Stimulated activated naive CD8-positive, alpha-beta T cell treated with anti-CD3 and anti-CD28 coated beads, Interleukin-15, amount 100 ng/mL, for 72 hours (primary cell): ENCODE measurements around the gene TWIST2.

ENCODE experiments used
- ATAC-seq: fragments of 150-1000 bp; cut with Tn5 transposase; 2 replicates; pipeline ENCODE4 v1.10.0; 2021; ENCODE audit warnings: mild to moderate bottlenecking, moderate library complexity
- DNase-seq, 2 donors: peaks; one replicate each; pipeline ENCODE4 v3.0.0; 2021 to 2022
- H3K27ac Mint-ChIP-seq, 2 donors: one replicate each; pipeline ENCODE4 v1.8.0; 2022; ENCODE audit warnings: mild to moderate bottlenecking in 2 of 2, mixed read lengths in 2 of 2, moderate library complexity in 2 of 2
- H3K27me3 Mint-ChIP-seq: one replicate; pipeline ENCODE4 v1.8.0; 2022; ENCODE audit warnings: mixed read lengths
- H3K4me1 Mint-ChIP-seq: one replicate; pipeline ENCODE4 v1.8.0; 2022; ENCODE audit warnings: mild to moderate bottlenecking, mixed read lengths
- H3K4me3 Mint-ChIP-seq, 2 donors: one replicate each; pipeline ENCODE4 v1.8.0; 2022; ENCODE audit warnings: mild to moderate bottlenecking in 2 of 2, mixed read lengths in 2 of 2, moderate library complexity in 1 of 2
- H3K9me3 Mint-ChIP-seq, 2 donors: one replicate each; pipeline ENCODE4 v1.8.0; 2022; ENCODE audit warnings: mixed read lengths in 2 of 2

TWIST2 gene

GRCh38 chr2:238929242-238930081 is 81.6 kb downstream of the TWIST2 start:
- no peak for DNase-seq

GRCh38 chr2:238930216-238930615 is 82.3 kb downstream of the TWIST2 start:
- DNase-seq (no peak), ATAC-seq (no peak)
- no peak overlapping the region for H3K4me3 Mint-ChIP-seq
- no peaks in the 10 kb centered on the region for H3K9me3 Mint-ChIP-seq
- no peaks in the 10 kb centered on the region for H3K4me1 Mint-ChIP-seq
- H3K27ac Mint-ChIP-seq, result no peak overlapping the region
- H3K27me3 Mint-ChIP-seq, result peaks cover 52% of the 10 kb centered on the region

More at GRCh38 chr2:238929242-238930081, 81.6 kb downstream of the TWIST2 start:
- H3K27me3 Mint-ChIP-seq, result peaks cover 52% of the 10 kb centered on the region
- no peak overlapping the region for H3K4me3 Mint-ChIP-seq
- no peaks in the 10 kb centered on the region for H3K4me1 Mint-ChIP-seq
- no peak for ATAC-seq
- no peaks in the 10 kb centered on the region for H3K9me3 Mint-ChIP-seq
- no peak overlapping the region for H3K27ac Mint-ChIP-seq

- Mint-ChIP-seq H3K4me3 (no peak overlapping the region), H3K4me1 (no peaks in the 10 kb centered on the region), H3K27me3 (peaks cover 12% of the 10 kb centered on the region), H3K27ac (no peak overlapping the region), H3K9me3 (no peaks in the 10 kb centered on the region)
- ATAC-seq, result no peak
- DNase-seq, result no peak
Measured at GRCh38 chr2:238936162-238937052, 88.5 kb downstream of the TWIST2 start.

GRCh38 chr2:238938003-238938400 is 90.1 kb downstream of the TWIST2 start:
- H3K4me3 Mint-ChIP-seq, result no peak overlapping the region
- H3K4me1 Mint-ChIP-seq, result no peaks in the 10 kb centered on the region
- DNase-seq, result no peak
- H3K27ac Mint-ChIP-seq, result no peak overlapping the region
- no peaks in the 10 kb centered on the region for H3K27me3 Mint-ChIP-seq
- ATAC-seq, result no peak
- H3K9me3 Mint-ChIP-seq, result no peaks in the 10 kb centered on the region

GRCh38 chr2:238938401-238939055 is 90.6 kb downstream of the TWIST2 start:
- H3K4me1 Mint-ChIP-seq, result no peaks in the 10 kb centered on the region
- H3K27ac Mint-ChIP-seq, result no peak overlapping the region
- no peak for DNase-seq
- H3K27me3 Mint-ChIP-seq, result no peaks in the 10 kb centered on the region
- H3K4me3 Mint-ChIP-seq, result no peak overlapping the region
- ATAC-seq, result no peak
- H3K9me3 Mint-ChIP-seq, result no peaks in the 10 kb centered on the region

- DNase-seq, result no peak
- Mint-ChIP-seq H3K27me3 (no peaks in the 10 kb centered on the region), H3K4me3 (no peak overlapping the region), H3K4me1 (no peaks in the 10 kb centered on the region), H3K9me3 (no peaks in the 10 kb centered on the region), H3K27ac (no peak overlapping the region)
- ATAC-seq, result no peak
Measured at GRCh38 chr2:238939074-238939473, 91.2 kb downstream of the TWIST2 start.

- Mint-ChIP-seq H3K4me1 (no peaks in the 10 kb centered on the region), H3K27ac (no peak overlapping the region), H3K9me3 (no peaks in the 10 kb centered on the region), H3K27me3 (no peaks in the 10 kb centered on the region), H3K4me3 (no peak overlapping the region)
- ATAC-seq, result no peak
- no peak for DNase-seq
Measured at GRCh38 chr2:238939521-238940403, 91.9 kb downstream of the TWIST2 start.

GRCh38 chr2:238940806-238941205 is 92.9 kb downstream of the TWIST2 start:
- no peaks in the 10 kb centered on the region for H3K9me3 Mint-ChIP-seq
- DNase-seq (no peak), ATAC-seq (no peak)
- no peaks in the 10 kb centered on the region for H3K4me1 Mint-ChIP-seq
- H3K27me3 Mint-ChIP-seq, result no peaks in the 10 kb centered on the region
- peak overlapping the region in 1 of 2 donors; percentile 20 for H3K27ac Mint-ChIP-seq
- H3K4me3 Mint-ChIP-seq, result no peak overlapping the region

GRCh38 chr2:238941262-238941792 is 93.4 kb downstream of the TWIST2 start:
- ATAC-seq (no peak), DNase-seq (no peak)
- Mint-ChIP-seq H3K27me3 (no peaks in the 10 kb centered on the region), H3K9me3 (no peaks in the 10 kb centered on the region), H3K4me1 (no peaks in the 10 kb centered on the region), H3K27ac (peak overlapping the region in 1 of 2 donors; percentile 20), H3K4me3 (no peak overlapping the region)

- H3K27ac Mint-ChIP-seq, result no peak overlapping the region
Measured at GRCh38 chr2:238942080-238942725, 94.3 kb downstream of the TWIST2 start.

GRCh38 chr2:238942726-238943300 is 94.9 kb downstream of the TWIST2 start:
- DNase-seq (no peak), ATAC-seq (no peak)
- no peaks in the 10 kb centered on the region for H3K9me3 Mint-ChIP-seq
- no peak overlapping the region for H3K27ac Mint-ChIP-seq
- H3K27me3 Mint-ChIP-seq, result no peaks in the 10 kb centered on the region
- peaks cover 3% of the 10 kb centered on the region for H3K4me1 Mint-ChIP-seq
- no peak overlapping the region for H3K4me3 Mint-ChIP-seq

More at GRCh38 chr2:238942080-238942725, 94.3 kb downstream of the TWIST2 start:
- no peak overlapping the region for H3K4me3 Mint-ChIP-seq
- H3K9me3 Mint-ChIP-seq, result no peaks in the 10 kb centered on the region
- no peak for ATAC-seq
- H3K27me3 Mint-ChIP-seq, result no peaks in the 10 kb centered on the region
- H3K4me1 Mint-ChIP-seq, result no peaks in the 10 kb centered on the region
- no peak for DNase-seq

GRCh38 chr2:238943338-238944067 is 95.6 kb downstream of the TWIST2 start:
- Mint-ChIP-seq H3K4me1 (peaks cover 10% of the 10 kb centered on the region), H3K27ac (no peak overlapping the region), H3K9me3 (no peaks in the 10 kb centered on the region), H3K4me3 (no peak overlapping the region), H3K27me3 (peaks cover 6% of the 10 kb centered on the region)
- no peak for DNase-seq
- ATAC-seq, result no peak

GRCh38 chr2:238945433-238946150 is 97.7 kb downstream of the TWIST2 start:
- Mint-ChIP-seq H3K27ac (no peak overlapping the region), H3K27me3 (peaks cover 24% of the 10 kb centered on the region), H3K4me1 (peaks cover 12% of the 10 kb centered on the region), H3K4me3 (no peak overlapping the region), H3K9me3 (no peaks in the 10 kb centered on the region)
- DNase-seq (no peak), ATAC-seq (no peak)
